Liver (tissue), 9 donors: Measurements from ENCODE around the gene KLF5. TPM values are rescaled to one million over a fixed set of nuclear protein-coding genes. Genes with fewer than 3 reads are reported as not detected.

ENCODE experiments used
- DNase-seq: peaks from one replicate; pipeline ENCODE4 v3.0.0-alpha.2; 2017; ENCODE audit warnings: low spot score
- H3K27ac ChIP-seq, 2 donors: one replicate each; pipeline ENCODE4 v1.7.0; 2013; ENCODE audit warnings: inconsistent platforms in 2 of 2, low read length in 2 of 2, control low read depth in 1 of 2, low read depth in 1 of 2, mild to moderate bottlenecking in 1 of 2
- H3K27me3 ChIP-seq, 4 donors: one replicate each; pipeline versions ENCODE4 v1.6.1 to v1.7.0; 2013; ENCODE audit warnings: low read length in 3 of 4, inconsistent platforms in 1 of 4, mild to moderate bottlenecking in 1 of 4, moderate library complexity in 1 of 4; ENCODE audit not compliant: control insufficient read depth in 4 of 4, insufficient read depth in 4 of 4
- H3K36me3 ChIP-seq, 4 donors: one replicate each; pipeline versions ENCODE4 v1.6.1 to v1.7.0; 2013; ENCODE audit warnings: low read length in 3 of 4, mild to moderate bottlenecking in 3 of 4, low read depth in 1 of 4, moderate library complexity in 1 of 4; ENCODE audit not compliant: control insufficient read depth in 4 of 4, insufficient read depth in 3 of 4
- H3K4me1 ChIP-seq, 4 donors: one replicate each; pipeline versions ENCODE4 v1.6.1 to v1.7.0; 2013; ENCODE audit warnings: low read length in 3 of 4, mild to moderate bottlenecking in 3 of 4, moderate library complexity in 1 of 4; ENCODE audit not compliant: control insufficient read depth in 4 of 4, insufficient read depth in 4 of 4
- H3K4me3 ChIP-seq, 3 donors: one replicate each; pipeline versions ENCODE4 v1.6.1 to v1.7.0; 2013; ENCODE audit warnings: low read length in 3 of 3, control low read depth in 1 of 3, low read depth in 1 of 3, mild to moderate bottlenecking in 1 of 3
- H3K9ac ChIP-seq, 2 donors: one replicate each; pipeline ENCODE4 v1.7.0; 2013; ENCODE audit warnings: low read length in 2 of 2, mild to moderate bottlenecking in 2 of 2, moderate library complexity in 2 of 2, control low read depth in 1 of 2, low read depth in 1 of 2
- H3K9me3 ChIP-seq, 4 donors: one replicate each; pipeline versions ENCODE4 v1.6.1 to v1.7.0; 2013; ENCODE audit warnings: low read length in 3 of 4; ENCODE audit not compliant: control insufficient read depth in 4 of 4
- ATF3 ChIP-seq: IDR thresholded peaks from 2 replicates; pipeline ENCODE4 v1.6.1; 2016; ENCODE audit warnings: antibody characterized with exemption
- CTCF ChIP-seq: fragments of 150-350 bp; IDR thresholded peaks from 2 replicates; pipeline ENCODE4 v1.5.1; 2017; ENCODE audit warnings: improper control_type of control experiment, low read depth, low read length; ENCODE audit not compliant: missing input control
- EGR1 ChIP-seq, 2 donors: IDR thresholded peaks; 2 replicates each; pipeline ENCODE4 v1.6.1; 2016 to 2018; ENCODE audit warnings: antibody characterized with exemption in 2 of 2, low read depth in 2 of 2
- FOXA1 ChIP-seq: IDR thresholded peaks from 2 replicates; pipeline ENCODE4 v1.6.1; 2016; ENCODE audit warnings: antibody characterized with exemption
- FOXA2 ChIP-seq: IDR thresholded peaks from 2 replicates; pipeline ENCODE4 v1.6.1; 2016; ENCODE audit warnings: antibody characterized with exemption
- GABPA ChIP-seq, 2 donors: IDR thresholded peaks in 1 of 2; conservative IDR thresholded peaks in 1 of 2; 2 replicates each; pipeline ENCODE4 v1.6.1; 2016; ENCODE audit warnings: antibody characterized with exemption in 2 of 2, mild to moderate bottlenecking in 1 of 2, moderate library complexity in 1 of 2
- HNF4G ChIP-seq: IDR thresholded peaks from 2 replicates; pipeline ENCODE4 v1.6.1; 2016; ENCODE audit warnings: antibody characterized with exemption
- JUND ChIP-seq, 2 donors: IDR thresholded peaks; 2 replicates each; pipeline ENCODE4 v1.6.1; 2016; ENCODE audit warnings: antibody characterized with exemption in 2 of 2
- MAX ChIP-seq: IDR thresholded peaks from 2 replicates; pipeline ENCODE4 v1.6.1; 2016; ENCODE audit warnings: antibody characterized with exemption
- NR2F2 ChIP-seq: IDR thresholded peaks from 2 replicates; pipeline ENCODE4 v1.6.1; 2016; ENCODE audit warnings: antibody characterized with exemption
- RAD21 ChIP-seq, 2 donors: IDR thresholded peaks; 2 replicates each; pipeline ENCODE4 v1.6.1; 2016; ENCODE audit warnings: antibody characterized with exemption in 2 of 2, mild to moderate bottlenecking in 2 of 2
- RXRA ChIP-seq, 2 donors: IDR thresholded peaks; 2 replicates each; pipeline ENCODE4 v1.6.1; 2017 to 2018; ENCODE audit warnings: antibody characterized with exemption in 2 of 2, mild to moderate bottlenecking in 1 of 2
- SP1 ChIP-seq: IDR thresholded peaks from 2 replicates; pipeline ENCODE4 v1.6.1; 2018; ENCODE audit warnings: antibody characterized with exemption, mild to moderate bottlenecking
- TAF1 ChIP-seq: conservative IDR thresholded peaks from 2 replicates; pipeline ENCODE4 v1.6.1; 2016; ENCODE audit warnings: antibody characterized with exemption, mild to moderate bottlenecking
- YY1 ChIP-seq: IDR thresholded peaks from 2 replicates; pipeline ENCODE4 v1.6.1; 2016; ENCODE audit warnings: antibody characterized with exemption, mild to moderate bottlenecking
- ZBTB33 ChIP-seq: IDR thresholded peaks from 2 replicates; pipeline ENCODE4 v1.6.1; 2016; ENCODE audit warnings: antibody characterized with exemption
- WGBS: extraction: QIAGEN DNeasy Blood & Tissue Kit; methylation state at CpG from one replicate; pipeline ENCODE4 v1.1.7; 2013; 5-methylcytosine and 5-hydroxymethylcytosine counted together
- polyA plus RNA-seq, 2 donors: library from polyadenylated mRNA; stranded (reverse) in 1 of 2; unstranded in 1 of 2; fragments of 200-250 nt in 1 of 2; fragments of >200 nt in 1 of 2; fragmentation: Nextera tagmentation in 1 of 2; extraction: Ambion mirVana in 1 of 2; gene quantifications; one replicate each; pipeline versions ENCODE4 v1.2.1 to v1.2.3, GENCODE V29; 2013 to 2015
- total RNA-seq, 2 donors: library from RNA; depleted of rRNA; stranded (reverse); fragments of >200 nt; gene quantifications; one replicate each; pipeline ENCODE4 v1.2.3, GENCODE V29; 2014
- donor health status: healthy.
- donor health status: healthy.
- donor health status: healthy.
- donor health status: healthy.
- donor health status: healthy.

Gene KLF5
- total and polyA plus RNA-seq, 4 donors = 0.25 to 0.61 (median 0.36) TPM

GRCh38 chr13:73035660-73036059, 23.1 kb upstream of the KLF5 start:
- 82% methylated on average over 2 of the region's 2 CpGs for WGBS
- Histone ChIP-seq H3K4me3 (no peak overlapping the region), H3K9me3 (no peaks in the 10 kb centered on the region), H3K4me1 (peaks cover 0 to 3% (median 0%) of the 10 kb centered on the region in 4 donors), H3K9ac (no peak overlapping the region), H3K36me3 (no peaks in the 10 kb centered on the region), H3K27ac (no peak overlapping the region), H3K27me3 (no peaks in the 10 kb centered on the region)
- no peak for DNase-seq
- TF ChIP-seq FOXA1 = no peak
- TF ChIP-seq NR2F2 = no peak

- no peak overlapping the region for H3K4me3 ChIP-seq
- H3K9me3 ChIP-seq = no peaks in the 10 kb centered on the region
- H3K4me1 ChIP-seq = peaks cover 0 to 3% (median 0%) of the 10 kb centered on the region in 4 donors
- WGBS = 94% methylated on average over 4 of the region's 4 CpGs
- H3K27me3 ChIP-seq = no peaks in the 10 kb centered on the region
- H3K36me3 ChIP-seq = no peaks in the 10 kb centered on the region
- no peak for TF ChIP-seq RAD21 (IDR thresholded peaks at IDR 0.05)
- TF ChIP-seq MAX = no peak
- no peak for TF ChIP-seq TAF1
- TF ChIP-seq SP1 = no peak
- TF ChIP-seq FOXA1 = no peak
- TF ChIP-seq GABPA (IDR thresholded peaks at IDR 0.05 in 1 of 2, conservative IDR thresholded peaks at IDR 0.05 in 1 of 2) = no peak
- no peak for TF ChIP-seq FOXA2
- no peak for TF ChIP-seq RXRA (IDR thresholded peaks at IDR 0.05)
- no peak for TF ChIP-seq HNF4G
- no peak for TF ChIP-seq CTCF
- TF ChIP-seq ZBTB33 = no peak
- no peak overlapping the region for H3K27ac ChIP-seq
- no peak overlapping the region for H3K9ac ChIP-seq
- no peak for DNase-seq
Measured at GRCh38 chr13:73036566-73036965, 22.2 kb upstream of the KLF5 start.

- Histone ChIP-seq H3K27me3 (no peaks in the 10 kb centered on the region), H3K9me3 (no peaks in the 10 kb centered on the region), H3K9ac (no peak overlapping the region), H3K36me3 (no peaks in the 10 kb centered on the region), H3K4me3 (no peak overlapping the region), H3K4me1 (peaks cover 0 to 3% (median 0%) of the 10 kb centered on the region in 4 donors), H3K27ac (no peak overlapping the region)
- DNase-seq = no peak
- TF ChIP-seq JUND (IDR thresholded peaks at IDR 0.05) (no peak), YY1 (no peak), ATF3 (no peak), EGR1 (IDR thresholded peaks at IDR 0.05; ENCODE audit: low read depth in 2 of 2) (no peak), ZBTB33 (no peak), RXRA (IDR thresholded peaks at IDR 0.05) (no peak), FOXA2 (no peak)
Measured at GRCh38 chr13:73038064-73038463, 20.7 kb upstream of the KLF5 start.
